ENCODE measurements around the gene PPP1R1B.

The PPP1R1B gene

DNA sequence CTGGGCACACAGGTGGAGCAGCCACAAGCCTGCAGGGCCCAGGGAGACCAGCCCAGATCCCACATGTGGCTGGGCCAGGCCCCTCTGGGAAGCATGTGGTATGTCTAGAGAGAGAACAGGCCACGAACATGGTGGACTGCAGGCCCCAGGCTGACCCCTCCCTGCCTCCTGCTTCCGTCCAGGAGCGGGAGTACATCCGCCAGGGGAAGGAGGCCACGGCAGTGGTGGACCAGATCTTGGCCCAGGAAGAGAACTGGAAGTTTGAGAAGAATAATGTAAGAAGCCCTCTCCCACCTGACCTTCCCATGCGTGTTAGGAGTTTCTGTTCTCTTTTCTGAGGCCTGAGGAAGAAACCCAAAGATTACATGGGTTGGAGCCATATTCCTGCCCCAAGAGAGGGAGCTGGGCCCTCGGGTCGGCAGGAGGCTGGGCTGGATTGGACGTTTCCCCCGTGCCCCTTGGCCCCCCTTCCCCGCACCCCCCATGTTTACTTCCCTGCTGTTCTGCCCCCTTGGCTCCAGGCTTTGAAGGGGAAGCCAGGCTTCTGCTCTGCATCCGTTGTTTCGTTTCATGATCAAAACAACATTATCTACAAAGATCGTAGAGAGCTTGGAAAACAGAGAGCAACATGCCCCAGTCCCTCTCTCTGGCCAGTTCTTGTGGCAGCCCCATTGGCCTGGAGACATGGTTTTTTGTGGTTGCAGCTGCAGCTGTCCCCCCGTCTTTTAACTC, 32.7 kb downstream of the PPP1R1B start:
- H3K4me2 ChIP-seq (ENCODE audit: low read length), result no peak overlapping the region
- H3K79me2 ChIP-seq, result no peaks in the 10 kb centered on the region
- H3K27ac ChIP-seq, result peak overlapping the region; percentile 29
- H2AFZ ChIP-seq, result no peak overlapping the region
- H3K4me3 ChIP-seq (ENCODE audit: low read depth, low read length), result no peak overlapping the region
- H3K36me3 ChIP-seq (ENCODE audit: control insufficient read depth, insufficient read depth, low read length), result no peaks in the 10 kb centered on the region
- no peaks in the 10 kb centered on the region for H3K27me3 ChIP-seq (ENCODE audit: control insufficient read depth, insufficient read depth, low read length)
- TF ChIP-seq, protein P1, sequence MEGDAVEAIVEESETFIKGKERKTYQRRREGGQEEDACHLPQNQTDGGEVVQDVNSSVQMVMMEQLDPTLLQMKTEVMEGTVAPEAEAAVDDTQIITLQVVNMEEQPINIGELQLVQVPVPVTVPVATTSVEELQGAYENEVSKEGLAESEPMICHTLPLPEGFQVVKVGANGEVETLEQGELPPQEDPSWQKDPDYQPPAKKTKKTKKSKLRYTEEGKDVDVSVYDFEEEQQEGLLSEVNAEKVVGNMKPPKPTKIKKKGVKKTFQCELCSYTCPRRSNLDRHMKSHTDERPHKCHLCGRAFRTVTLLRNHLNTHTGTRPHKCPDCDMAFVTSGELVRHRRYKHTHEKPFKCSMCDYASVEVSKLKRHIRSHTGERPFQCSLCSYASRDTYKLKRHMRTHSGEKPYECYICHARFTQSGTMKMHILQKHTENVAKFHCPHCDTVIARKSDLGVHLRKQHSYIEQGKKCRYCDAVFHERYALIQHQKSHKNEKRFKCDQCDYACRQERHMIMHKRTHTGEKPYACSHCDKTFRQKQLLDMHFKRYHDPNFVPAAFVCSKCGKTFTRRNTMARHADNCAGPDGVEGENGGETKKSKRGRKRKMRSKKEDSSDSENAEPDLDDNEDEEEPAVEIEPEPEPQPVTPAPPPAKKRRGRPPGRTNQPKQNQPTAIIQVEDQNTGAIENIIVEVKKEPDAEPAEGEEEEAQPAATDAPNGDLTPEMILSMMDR (IDR thresholded peaks at IDR 0.05), result no peak
- no peak overlapping the region for H3K9ac ChIP-seq
- H3K4me1 ChIP-seq, result peaks cover 21% of the 10 kb centered on the region
- H3K9me3 ChIP-seq (ENCODE audit: control insufficient read depth, low read length), result no peaks in the 10 kb centered on the region

DNA sequence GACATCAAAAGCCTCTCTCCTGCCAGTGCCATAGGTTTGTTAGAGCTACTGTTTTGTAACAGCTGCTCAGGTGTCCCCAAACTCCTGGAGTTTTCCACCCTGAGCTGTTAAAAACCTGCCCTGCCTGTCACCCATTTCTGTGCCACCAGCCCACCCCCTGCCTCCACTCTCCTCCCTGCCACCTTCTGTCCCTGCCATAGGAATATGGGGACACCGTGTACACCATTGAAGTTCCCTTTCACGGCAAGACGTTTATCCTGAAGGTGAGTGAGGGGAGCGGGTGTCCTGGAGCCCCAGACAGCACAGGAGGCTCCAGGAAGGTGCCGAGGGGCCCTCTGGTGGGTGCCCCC, 33.2 kb downstream of the PPP1R1B start:
- Histone ChIP-seq H3K4me3 (ENCODE audit: low read depth, low read length) (no peak overlapping the region), H3K27me3 (ENCODE audit: control insufficient read depth, insufficient read depth, low read length) (no peaks in the 10 kb centered on the region), H3K9ac (no peak overlapping the region), H2AFZ (no peak overlapping the region), H3K4me1 (peaks cover 26% of the 10 kb centered on the region), H3K9me3 (ENCODE audit: control insufficient read depth, low read length) (no peaks in the 10 kb centered on the region), H3K4me2 (ENCODE audit: low read length) (no peak overlapping the region), H3K79me2 (no peaks in the 10 kb centered on the region), H3K27ac (peak overlapping the region; percentile 29), H3K36me3 (ENCODE audit: control insufficient read depth, insufficient read depth, low read length) (no peaks in the 10 kb centered on the region)
- TF ChIP-seq, protein P1 (IDR thresholded peaks at IDR 0.05), result no peak

DNA sequence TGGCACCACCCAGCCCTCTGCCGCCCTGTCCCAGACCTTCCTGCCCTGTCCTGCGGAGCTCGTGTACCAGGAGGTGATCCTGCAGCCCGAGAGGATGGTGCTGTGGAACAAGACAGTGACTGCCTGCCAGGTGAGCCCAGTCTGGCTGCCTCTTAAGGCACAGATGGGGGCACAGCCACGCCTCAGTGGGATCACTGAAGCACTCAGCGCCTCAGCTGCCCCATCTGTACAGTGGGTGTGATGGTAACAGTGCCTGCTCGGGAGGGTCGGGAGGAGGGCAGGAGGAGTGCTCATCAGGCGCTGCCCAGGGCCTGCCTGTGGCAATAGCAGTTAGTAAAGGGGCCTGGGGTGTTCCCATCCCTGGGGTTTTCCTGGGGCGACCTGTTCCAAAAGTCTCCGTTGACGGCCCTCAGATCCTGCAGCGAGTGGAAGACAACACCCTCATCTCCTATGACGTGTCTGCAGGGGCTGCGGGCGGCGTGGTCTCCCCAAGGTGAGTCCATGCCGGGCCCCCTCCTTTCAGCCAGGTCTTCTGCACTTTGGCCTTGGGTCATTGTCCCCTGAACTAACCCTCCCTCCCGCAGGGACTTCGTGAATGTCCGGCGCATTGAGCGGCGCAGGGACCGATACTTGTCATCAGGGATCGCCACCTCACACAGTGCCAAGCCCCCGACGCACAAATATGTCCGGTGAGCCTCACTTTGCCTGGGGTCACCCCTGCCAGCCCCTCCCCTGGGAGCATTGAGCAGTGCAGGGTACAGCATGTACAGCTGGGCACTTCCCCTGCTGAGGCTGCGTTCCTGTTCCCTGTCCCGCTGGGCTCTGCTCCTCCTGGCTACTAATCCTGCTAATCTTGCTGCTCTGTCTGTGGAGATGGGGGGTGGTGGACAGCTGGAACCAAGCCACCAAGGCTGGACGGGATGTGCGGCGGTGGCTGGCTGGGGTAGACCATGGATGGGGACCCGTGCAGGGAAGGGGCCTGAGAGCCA, 33.9 kb downstream of the PPP1R1B start:
- Histone ChIP-seq H3K79me2 (no peaks in the 10 kb centered on the region), H3K27me3 (ENCODE audit: control insufficient read depth, insufficient read depth, low read length) (no peaks in the 10 kb centered on the region), H3K4me3 (ENCODE audit: low read depth, low read length) (no peak overlapping the region), H3K9me3 (ENCODE audit: control insufficient read depth, low read length) (no peaks in the 10 kb centered on the region), H3K4me2 (ENCODE audit: low read length) (no peak overlapping the region), H3K4me1 (peaks cover 33% of the 10 kb centered on the region), H3K9ac (no peak overlapping the region), H3K27ac (peak overlapping the region; percentile 29), H2AFZ (no peak overlapping the region), H3K36me3 (ENCODE audit: control insufficient read depth, insufficient read depth, low read length) (no peaks in the 10 kb centered on the region)
- TF ChIP-seq, protein P1 (IDR thresholded peaks at IDR 0.05), result no peak

DNA sequence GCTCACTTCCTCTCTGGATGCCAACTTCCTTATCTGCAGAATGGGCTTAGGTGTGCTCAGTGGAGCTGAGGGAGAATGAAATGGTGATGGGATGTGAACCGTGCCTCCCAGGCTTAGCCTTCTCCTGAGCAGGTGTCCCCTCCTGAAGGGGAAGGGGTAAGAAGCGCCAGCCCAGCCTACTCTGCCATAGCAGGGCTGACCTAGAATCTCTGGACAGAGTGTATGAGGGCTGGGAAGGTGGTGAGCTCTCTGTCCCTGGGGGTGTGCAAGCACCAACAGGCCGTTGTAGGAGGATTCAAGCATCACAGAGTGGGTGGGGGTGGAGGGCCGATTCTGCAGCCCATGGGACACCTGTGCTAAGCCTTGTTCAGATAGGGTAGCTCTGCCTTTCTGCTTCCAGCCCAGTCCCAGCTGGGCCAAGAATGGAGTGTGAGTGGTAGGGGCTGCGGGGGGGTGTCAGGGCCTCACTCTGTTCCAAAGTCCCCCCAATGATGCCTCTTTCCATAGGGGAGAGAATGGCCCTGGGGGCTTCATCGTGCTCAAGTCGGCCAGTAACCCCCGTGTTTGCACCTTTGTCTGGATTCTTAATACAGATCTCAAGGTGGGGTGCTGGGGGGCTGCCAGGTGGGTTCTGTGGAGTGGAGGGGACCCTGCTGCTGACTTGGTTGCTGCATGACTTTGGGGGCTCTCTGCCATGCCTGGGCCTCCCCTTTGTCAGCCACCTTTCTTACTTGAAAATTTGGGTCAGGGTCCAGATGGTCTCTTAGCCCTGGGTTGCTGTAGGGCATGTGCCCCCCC, 35.2 kb downstream of the PPP1R1B start:
- no peaks in the 10 kb centered on the region for H3K36me3 ChIP-seq (ENCODE audit: control insufficient read depth, insufficient read depth, low read length)
- no peaks in the 10 kb centered on the region for H3K79me2 ChIP-seq
- H3K27ac ChIP-seq, result no peak overlapping the region
- no peak overlapping the region for H2AFZ ChIP-seq
- no peak overlapping the region for H3K4me2 ChIP-seq (ENCODE audit: low read length)
- H3K27me3 ChIP-seq (ENCODE audit: control insufficient read depth, insufficient read depth, low read length), result no peaks in the 10 kb centered on the region
- no peak overlapping the region for H3K9ac ChIP-seq
- H3K9me3 ChIP-seq (ENCODE audit: control insufficient read depth, low read length), result no peaks in the 10 kb centered on the region
- TF ChIP-seq, protein P1 (IDR thresholded peaks at IDR 0.05), result no peak
- H3K4me3 ChIP-seq (ENCODE audit: low read depth, low read length), result no peak overlapping the region
- H3K4me1 ChIP-seq, result peaks cover 46% of the 10 kb centered on the region

All from parathyroid adenoma (tissue), 2 donors.